ENCODE results near the gene LRFN3. TPM values are rescaled to one million over a fixed set of nuclear protein-coding genes. Genes with fewer than 3 reads are reported as not detected.

Gene LRFN3
- total RNA-seq, 4 donors from 2014 or later: 6.7 to 18.5 (median 9.1) TPM

- WGBS, 2 donors (ENCODE audit: low coverage in 1 of 2): 67 to 71% methylated on average over 3 to 4 of the region's 8 CpGs
- Histone ChIP-seq H3K36me3 (no peaks in the 10 kb centered on the region), H3K27ac (no peak overlapping the region), H3K9me3 (no peaks in the 10 kb centered on the region), H3K4me3 (no peak overlapping the region), H3K27me3 (peaks cover 94% of the 10 kb centered on the region), H3K4me1 (peaks cover 0 to 11% (median 5%) of the 10 kb centered on the region in 3 donors)
- ATAC-seq: no peak
- TF ChIP-seq EP300 (IDR thresholded peaks at IDR 0.05) (no peak), CTCF (IDR thresholded peaks at IDR 0.05) (no peak), POLR2AphosphoS5 (IDR thresholded peaks at IDR 0.05) (no peak)
These were observed 47.0 kb downstream of the LRFN3 start for GRCh38 chr19:35983177-35983576.

- no peak overlapping the region for H3K27ac ChIP-seq
- ATAC-seq: no peak
- no CpG with 5 or more reads among the region's 5 CpGs for WGBS, 2 donors (ENCODE audit: low coverage in 1 of 2)
- TF ChIP-seq POLR2A (IDR thresholded peaks at IDR 0.05) (no peak), POLR2AphosphoS5 (IDR thresholded peaks at IDR 0.05) (no peak)
- H3K4me3 ChIP-seq: no peak overlapping the region
- no peaks in the 10 kb centered on the region for H3K36me3 ChIP-seq
- H3K9me3 ChIP-seq: no peaks in the 10 kb centered on the region
- H3K27me3 ChIP-seq: peaks cover 87% of the 10 kb centered on the region
- H3K4me1 ChIP-seq: peaks cover 0 to 11% (median 5%) of the 10 kb centered on the region in 3 donors
These were observed 49.9 kb downstream of the LRFN3 start for GRCh38 chr19:35986111-35986510.

- no peaks in the 10 kb centered on the region for H3K36me3 ChIP-seq
- TF ChIP-seq POLR2AphosphoS5 (IDR thresholded peaks at IDR 0.05) (no peak), CTCF (IDR thresholded peaks at IDR 0.05) (peak in 1 of 4 experiments; percentile 21)
- H3K4me1 ChIP-seq: peaks cover 0 to 11% (median 5%) of the 10 kb centered on the region in 3 donors
- H3K4me3 ChIP-seq: peak overlapping the region; percentile 9 to 44
- H3K27me3 ChIP-seq: peaks cover 79% of the 10 kb centered on the region
- no peaks in the 10 kb centered on the region for H3K9me3 ChIP-seq
- ATAC-seq: peak; percentile 58
- no peak overlapping the region for H3K27ac ChIP-seq
- WGBS, 2 donors (ENCODE audit: low coverage in 1 of 2): 12 to 19% methylated on average over 16 to 24 of the region's 54 CpGs
These were observed 50.7 kb downstream of the LRFN3 start for GRCh38 chr19:35986664-35987570.

- TF ChIP-seq CTCF (IDR thresholded peaks at IDR 0.05): no peak
- TF ChIP-seq EP300 (IDR thresholded peaks at IDR 0.05): no peak
- TF ChIP-seq POLR2A (IDR thresholded peaks at IDR 0.05): no peak
- TF ChIP-seq POLR2AphosphoS5 (IDR thresholded peaks at IDR 0.05): no peak
- no peak for ATAC-seq
- Histone ChIP-seq H3K4me3 (peak overlapping the region in 1 of 2 donors; percentile 44), H3K27me3 (peaks cover 72% of the 10 kb centered on the region), H3K9me3 (no peaks in the 10 kb centered on the region), H3K36me3 (no peaks in the 10 kb centered on the region), H3K4me1 (peaks cover 0 to 11% (median 5%) of the 10 kb centered on the region in 3 donors), H3K27ac (no peak overlapping the region)
- 14 to 24% methylated on average over 4 to 6 of the region's 8 CpGs for WGBS, 2 donors (ENCODE audit: low coverage in 1 of 2)
These were observed 51.4 kb downstream of the LRFN3 start for GRCh38 chr19:35987571-35987896.

- Histone ChIP-seq H3K36me3 (no peaks in the 10 kb centered on the region), H3K9me3 (no peaks in the 10 kb centered on the region), H3K4me1 (peaks cover 0 to 12% (median 6%) of the 10 kb centered on the region in 3 donors), H3K4me3 (no peak overlapping the region), H3K27ac (no peak overlapping the region), H3K27me3 (peaks cover 63% of the 10 kb centered on the region)
- ATAC-seq: no peak
- WGBS, 2 donors (ENCODE audit: low coverage in 1 of 2): 84 to 95% methylated on average over 2 of the region's 3 CpGs
- TF ChIP-seq CTCF (IDR thresholded peaks at IDR 0.05) (no peak), EP300 (IDR thresholded peaks at IDR 0.05) (no peak), POLR2AphosphoS5 (IDR thresholded peaks at IDR 0.05) (no peak), POLR2A (IDR thresholded peaks at IDR 0.05) (no peak)
These were observed 52.6 kb downstream of the LRFN3 start for GRCh38 chr19:35988824-35989223.
